HL-60 (cell line): ENCODE results near the gene SNX3.

ENCODE experiments used
- GABPA ChIP-seq: IDR thresholded peaks from 2 replicates; pipeline ENCODE4 v1.6.1; 2012; ENCODE audit warnings: low read depth
- POLR2AphosphoS5 ChIP-seq: IDR thresholded peaks from 2 replicates; pipeline ENCODE4 v1.6.1; 2012; ENCODE audit warnings: low read depth
- SPI1 ChIP-seq: IDR thresholded peaks from 2 replicates; pipeline ENCODE4 v1.6.1; 2012; ENCODE audit warnings: low read depth, mild to moderate bottlenecking, borderline replicate concordance
- TF ChIP-seq, protein P1 (sequence below): IDR thresholded peaks from one replicate; pipeline ENCODE4 v1.5.1; 2011; ENCODE audit warnings: low read length, control low read depth, inconsistent platforms; ENCODE audit not compliant: insufficient read depth
- TF ChIP-seq, protein P2 (sequence below): IDR thresholded peaks from 2 replicates; pipeline ENCODE4 v1.6.1; 2012; ENCODE audit warnings: low read depth; ENCODE audit not compliant: insufficient replicate concordance

DNA sequence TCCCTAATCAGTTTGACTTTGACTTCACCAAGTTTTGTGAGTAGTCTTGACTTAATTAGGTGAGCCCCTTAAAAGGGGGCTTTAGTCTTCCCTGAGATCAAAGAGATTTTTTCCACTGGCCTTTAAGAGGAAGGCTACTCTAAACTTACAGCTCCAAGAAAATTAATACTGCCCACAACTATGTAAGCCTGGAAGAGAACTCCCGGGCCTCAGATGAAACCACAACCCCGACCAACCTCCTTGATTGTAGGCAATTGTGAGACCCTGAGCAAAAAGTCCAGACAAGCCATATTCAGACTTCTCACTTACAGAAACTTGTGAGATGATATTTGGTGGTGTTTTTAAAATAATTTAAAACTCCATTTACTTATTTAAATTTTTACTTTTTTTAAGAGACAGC lies 18.1 kb downstream of the SNX3 start:
- TF ChIP-seq, protein P1, sequence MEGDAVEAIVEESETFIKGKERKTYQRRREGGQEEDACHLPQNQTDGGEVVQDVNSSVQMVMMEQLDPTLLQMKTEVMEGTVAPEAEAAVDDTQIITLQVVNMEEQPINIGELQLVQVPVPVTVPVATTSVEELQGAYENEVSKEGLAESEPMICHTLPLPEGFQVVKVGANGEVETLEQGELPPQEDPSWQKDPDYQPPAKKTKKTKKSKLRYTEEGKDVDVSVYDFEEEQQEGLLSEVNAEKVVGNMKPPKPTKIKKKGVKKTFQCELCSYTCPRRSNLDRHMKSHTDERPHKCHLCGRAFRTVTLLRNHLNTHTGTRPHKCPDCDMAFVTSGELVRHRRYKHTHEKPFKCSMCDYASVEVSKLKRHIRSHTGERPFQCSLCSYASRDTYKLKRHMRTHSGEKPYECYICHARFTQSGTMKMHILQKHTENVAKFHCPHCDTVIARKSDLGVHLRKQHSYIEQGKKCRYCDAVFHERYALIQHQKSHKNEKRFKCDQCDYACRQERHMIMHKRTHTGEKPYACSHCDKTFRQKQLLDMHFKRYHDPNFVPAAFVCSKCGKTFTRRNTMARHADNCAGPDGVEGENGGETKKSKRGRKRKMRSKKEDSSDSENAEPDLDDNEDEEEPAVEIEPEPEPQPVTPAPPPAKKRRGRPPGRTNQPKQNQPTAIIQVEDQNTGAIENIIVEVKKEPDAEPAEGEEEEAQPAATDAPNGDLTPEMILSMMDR, result no peak
- TF ChIP-seq, protein P2, sequence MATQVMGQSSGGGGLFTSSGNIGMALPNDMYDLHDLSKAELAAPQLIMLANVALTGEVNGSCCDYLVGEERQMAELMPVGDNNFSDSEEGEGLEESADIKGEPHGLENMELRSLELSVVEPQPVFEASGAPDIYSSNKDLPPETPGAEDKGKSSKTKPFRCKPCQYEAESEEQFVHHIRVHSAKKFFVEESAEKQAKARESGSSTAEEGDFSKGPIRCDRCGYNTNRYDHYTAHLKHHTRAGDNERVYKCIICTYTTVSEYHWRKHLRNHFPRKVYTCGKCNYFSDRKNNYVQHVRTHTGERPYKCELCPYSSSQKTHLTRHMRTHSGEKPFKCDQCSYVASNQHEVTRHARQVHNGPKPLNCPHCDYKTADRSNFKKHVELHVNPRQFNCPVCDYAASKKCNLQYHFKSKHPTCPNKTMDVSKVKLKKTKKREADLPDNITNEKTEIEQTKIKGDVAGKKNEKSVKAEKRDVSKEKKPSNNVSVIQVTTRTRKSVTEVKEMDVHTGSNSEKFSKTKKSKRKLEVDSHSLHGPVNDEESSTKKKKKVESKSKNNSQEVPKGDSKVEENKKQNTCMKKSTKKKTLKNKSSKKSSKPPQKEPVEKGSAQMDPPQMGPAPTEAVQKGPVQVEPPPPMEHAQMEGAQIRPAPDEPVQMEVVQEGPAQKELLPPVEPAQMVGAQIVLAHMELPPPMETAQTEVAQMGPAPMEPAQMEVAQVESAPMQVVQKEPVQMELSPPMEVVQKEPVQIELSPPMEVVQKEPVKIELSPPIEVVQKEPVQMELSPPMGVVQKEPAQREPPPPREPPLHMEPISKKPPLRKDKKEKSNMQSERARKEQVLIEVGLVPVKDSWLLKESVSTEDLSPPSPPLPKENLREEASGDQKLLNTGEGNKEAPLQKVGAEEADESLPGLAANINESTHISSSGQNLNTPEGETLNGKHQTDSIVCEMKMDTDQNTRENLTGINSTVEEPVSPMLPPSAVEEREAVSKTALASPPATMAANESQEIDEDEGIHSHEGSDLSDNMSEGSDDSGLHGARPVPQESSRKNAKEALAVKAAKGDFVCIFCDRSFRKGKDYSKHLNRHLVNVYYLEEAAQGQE, result no peak
- TF ChIP-seq GABPA, result no peak
- TF ChIP-seq SPI1, result no peak
- no peak for TF ChIP-seq POLR2AphosphoS5
